MM.1S (cell line): Measurements from ENCODE around the gene CDK5RAP2.

Experiments
- DNase-seq: peaks from one replicate; pipeline ENCODE4 v3.0.0-alpha.2; 2015
- H2AFZ ChIP-seq: fragments of 300-600 bp; sonication (generic); 2 replicates; pipeline ENCODE4 v1.6.0; 2016; ENCODE audit warnings: antibody characterized with exemption, low read length
- H3F3A ChIP-seq: fragments of 300-600 bp; sonication (generic); 2 replicates; pipeline ENCODE4 v1.6.1; 2016; ENCODE audit warnings: mild to moderate bottlenecking, antibody characterized with exemption, low read length, moderate library complexity, mixed read lengths; ENCODE audit not compliant: insufficient read depth
- H3K27ac ChIP-seq: fragments of 300-600 bp; sonication (generic); 2 replicates; pipeline ENCODE4 v1.5.1; 2016; ENCODE audit warnings: mild to moderate bottlenecking, low read length
- H3K27me3 ChIP-seq: fragments of 300-600 bp; sonication (generic); replicated peaks from 2 replicates; pipeline ENCODE4 v1.6.0; 2016; ENCODE audit warnings: low read length; ENCODE audit not compliant: insufficient read depth
- H3K36me3 ChIP-seq: fragments of 300-600 bp; sonication (generic); replicated peaks from 2 replicates; pipeline ENCODE4 v1.6.1; 2016; ENCODE audit warnings: mild to moderate bottlenecking, low read length, mixed read lengths; ENCODE audit not compliant: insufficient read depth
- H3K4me1 ChIP-seq: fragments of 300-600 bp; sonication (generic); 2 replicates; pipeline ENCODE4 v1.6.1; 2016; ENCODE audit warnings: low read length, mixed read lengths
- H3K4me2 ChIP-seq: fragments of 300-600 bp; sonication (generic); 2 replicates; pipeline ENCODE4 v1.6.0; 2016; ENCODE audit warnings: low read depth, low read length
- H3K4me3 ChIP-seq: fragments of 300-600 bp; sonication (generic); 2 replicates; pipeline ENCODE4 v1.5.1; 2016; ENCODE audit warnings: low read length, mixed read lengths
- H3K79me2 ChIP-seq: fragments of 300-600 bp; sonication (generic); 2 replicates; pipeline ENCODE4 v1.6.1; 2016; ENCODE audit warnings: mixed run types, low read length, mixed read lengths
- H3K9ac ChIP-seq: fragments of 300-600 bp; sonication (generic); 2 replicates; pipeline ENCODE4 v1.6.1; 2016; ENCODE audit warnings: low read length, mixed read lengths
- H3K9me2 ChIP-seq: fragments of 300-600 bp; sonication (generic); replicated peaks from 2 replicates; pipeline ENCODE4 v1.6.1; 2016; ENCODE audit warnings: mild to moderate bottlenecking, low read length, mixed read lengths; ENCODE audit not compliant: insufficient read depth
- H3K9me3 ChIP-seq: fragments of 300-600 bp; sonication (generic); replicated peaks from 2 replicates; pipeline ENCODE4 v1.6.1; 2016; ENCODE audit warnings: mild to moderate bottlenecking, low read length, mixed read lengths; ENCODE audit not compliant: insufficient read depth
- H4K20me1 ChIP-seq: fragments of 300-600 bp; sonication (generic); 2 replicates; pipeline ENCODE4 v1.6.1; 2016; ENCODE audit warnings: mild to moderate bottlenecking, low read length, moderate library complexity, mixed read lengths; ENCODE audit not compliant: insufficient read depth
- CTCF ChIP-seq: fragments of 300-600 bp; sonication (generic); IDR thresholded peaks from 2 replicates; pipeline ENCODE4 v1.5.1; 2016; ENCODE audit warnings: antibody characterized with exemption, low read length, mixed read lengths
- EZH2 ChIP-seq: fragments of 300-600 bp; sonication (generic); optimal IDR thresholded peaks from 2 replicates; pipeline ENCODE3; 2017; ENCODE audit warnings: low read depth, mild to moderate bottlenecking, antibody characterized with exemption, low read length, mixed read lengths
- EZH2phosphoT487 ChIP-seq: fragments of 300-600 bp; sonication (generic); IDR thresholded peaks from 2 replicates; pipeline ENCODE4 v1.6.1; 2018; ENCODE audit warnings: antibody characterized with exemption, low read length

Gene CDK5RAP2

DNA sequence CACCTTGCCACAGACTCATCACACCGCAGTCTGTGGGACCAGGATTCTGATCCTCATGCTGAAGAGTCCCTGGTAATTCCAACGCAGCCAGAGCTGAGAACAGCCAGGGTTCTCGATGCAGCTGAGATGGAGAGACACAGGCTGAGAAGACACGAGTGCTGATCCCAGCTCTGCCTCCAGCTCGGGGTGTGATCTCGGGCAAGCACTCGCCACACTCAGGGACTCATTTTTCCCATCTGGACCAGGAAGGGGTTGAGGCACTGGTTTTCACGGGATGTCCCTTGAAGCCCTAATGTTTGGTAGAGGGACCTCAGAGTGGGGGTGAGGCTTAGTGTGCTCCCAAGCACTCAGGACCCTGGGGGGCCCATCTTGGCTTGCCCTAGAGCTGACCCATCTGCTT is 200.4 kb downstream of the CDK5RAP2 start:
- H3K4me3 ChIP-seq = no peak overlapping the region
- TF ChIP-seq EZH2phosphoT487 (no peak), CTCF (no peak), EZH2 (no peak)
- no peaks in the 10 kb centered on the region for H3K27me3 ChIP-seq
- no peak for DNase-seq
- H3K4me2 ChIP-seq = no peak overlapping the region
- no peaks in the 10 kb centered on the region for H3K4me1 ChIP-seq
- H3K36me3 ChIP-seq = no peaks in the 10 kb centered on the region
- H3K79me2 ChIP-seq = no peaks in the 10 kb centered on the region
- no peaks in the 10 kb centered on the region for H3F3A ChIP-seq
- no peak overlapping the region for H2AFZ ChIP-seq
- no peak overlapping the region for H3K9ac ChIP-seq
- H4K20me1 ChIP-seq = no peaks in the 10 kb centered on the region
- H3K27ac ChIP-seq = no peak overlapping the region
- no peaks in the 10 kb centered on the region for H3K9me2 ChIP-seq
- H3K9me3 ChIP-seq = no peaks in the 10 kb centered on the region

DNA sequence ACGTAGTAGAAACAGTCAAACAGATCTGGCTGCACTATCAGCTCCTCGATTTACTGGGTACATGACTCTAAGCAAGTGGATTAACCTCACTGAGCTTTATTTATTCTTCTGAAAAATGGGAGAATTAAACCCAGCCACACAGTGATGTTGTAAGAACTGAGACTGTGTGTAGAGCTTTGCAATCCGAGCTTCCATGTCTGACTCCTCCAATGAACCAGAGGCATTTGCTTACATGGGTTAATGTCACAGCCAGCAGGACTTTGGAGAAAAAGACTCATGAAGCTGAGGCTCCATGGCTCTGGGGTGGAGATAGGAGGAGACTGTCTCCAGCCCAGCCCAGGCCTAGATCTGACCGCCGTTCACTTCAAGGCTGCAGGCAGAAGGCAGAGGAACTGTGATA is 201.3 kb downstream of the CDK5RAP2 start:
- Histone ChIP-seq H3F3A (no peaks in the 10 kb centered on the region), H3K27me3 (no peaks in the 10 kb centered on the region), H3K4me1 (no peaks in the 10 kb centered on the region), H3K79me2 (no peaks in the 10 kb centered on the region), H3K27ac (no peak overlapping the region), H3K36me3 (no peaks in the 10 kb centered on the region), H3K4me2 (no peak overlapping the region), H3K9me2 (no peaks in the 10 kb centered on the region), H3K9me3 (no peaks in the 10 kb centered on the region), H3K9ac (no peak overlapping the region), H2AFZ (no peak overlapping the region), H3K4me3 (no peak overlapping the region), H4K20me1 (no peaks in the 10 kb centered on the region)
- no peak for DNase-seq
- no peak for TF ChIP-seq CTCF
- TF ChIP-seq EZH2phosphoT487 = no peak
- TF ChIP-seq EZH2 = no peak

- H3K27ac ChIP-seq = no peak overlapping the region
- no peaks in the 10 kb centered on the region for H3K4me1 ChIP-seq
- no peaks in the 10 kb centered on the region for H3K9me2 ChIP-seq
- no peak for DNase-seq
- H3K27me3 ChIP-seq = no peaks in the 10 kb centered on the region
- no peaks in the 10 kb centered on the region for H3K79me2 ChIP-seq
- H3K9me3 ChIP-seq = no peaks in the 10 kb centered on the region
- TF ChIP-seq EZH2phosphoT487 = no peak
- no peak for TF ChIP-seq EZH2
- TF ChIP-seq CTCF = no peak
- H3K4me2 ChIP-seq = no peak overlapping the region
- no peak overlapping the region for H2AFZ ChIP-seq
- no peak overlapping the region for H3K9ac ChIP-seq
- H3K4me3 ChIP-seq = no peak overlapping the region
- no peaks in the 10 kb centered on the region for H4K20me1 ChIP-seq
- H3K36me3 ChIP-seq = no peaks in the 10 kb centered on the region
- H3F3A ChIP-seq = no peaks in the 10 kb centered on the region
Observed at GRCh38 chr9:120377268-120378159, 202.5 kb downstream of the CDK5RAP2 start.
